WERI-Rb-1 (cell line): ENCODE measurements around the gene RGPD8.

Experiments
- DNase-seq: peaks from one replicate; pipeline ENCODE4 v3.0.0-alpha.2; 2020
- H3K27ac ChIP-seq: fragments of 250-450 bp; sonication (Bioruptor Pico); 2 replicates; pipeline ENCODE4 v1.5.1; 2020; ENCODE audit warnings: mild to moderate bottlenecking, moderate library complexity
- H3K27me3 ChIP-seq: fragments of 250-450 bp; sonication (Bioruptor Pico); 2 replicates; pipeline ENCODE4 v1.5.1; 2021; ENCODE audit warnings: mild to moderate bottlenecking, low read depth, moderate library complexity; ENCODE audit not compliant: insufficient read depth, severe bottlenecking
- H3K36me3 ChIP-seq: fragments of 250-450 bp; sonication (Bioruptor Pico); 2 replicates; pipeline ENCODE4 v1.5.1; 2020; ENCODE audit warnings: mild to moderate bottlenecking, moderate library complexity
- H3K4me3 ChIP-seq: 2 replicates; pipeline ENCODE4 v1.5.1; 2011; ENCODE audit warnings: low read depth, mild to moderate bottlenecking, control low read depth, low read length
- H3K9me3 ChIP-seq: fragments of 250-450 bp; sonication (Bioruptor Pico); 2 replicates; pipeline ENCODE4 v1.5.1; 2021; ENCODE audit warnings: mild to moderate bottlenecking, moderate library complexity; ENCODE audit not compliant: severe bottlenecking
- CTCF ChIP-seq: IDR thresholded peaks from 2 replicates; pipeline ENCODE4 v1.5.1; 2011; ENCODE audit warnings: low read depth, mild to moderate bottlenecking, control low read depth, inconsistent platforms, low read length

Gene RGPD8

GRCh38 chr2:112339986-112340385 lies 93.5 kb downstream of the RGPD8 start:
- no peaks in the 10 kb centered on the region for H3K9me3 ChIP-seq
- TF ChIP-seq CTCF, result no peak
- H3K36me3 ChIP-seq, result no peaks in the 10 kb centered on the region
- no peak overlapping the region for H3K4me3 ChIP-seq
- H3K27ac ChIP-seq, result no peak overlapping the region
- no peak for DNase-seq
- no peaks in the 10 kb centered on the region for H3K27me3 ChIP-seq

- TF ChIP-seq CTCF, result no peak
- Histone ChIP-seq H3K9me3 (no peaks in the 10 kb centered on the region), H3K27me3 (no peaks in the 10 kb centered on the region), H3K27ac (no peak overlapping the region), H3K36me3 (no peaks in the 10 kb centered on the region), H3K4me3 (no peak overlapping the region)
- no peak for DNase-seq
Observed at GRCh38 chr2:112335600-112335999, 97.8 kb downstream of the RGPD8 start.

GRCh38 chr2:112332123-112332696 lies 101.2 kb downstream of the RGPD8 start:
- DNase-seq, result no peak
- H3K27me3 ChIP-seq, result no peaks in the 10 kb centered on the region
- H3K36me3 ChIP-seq, result no peaks in the 10 kb centered on the region
- H3K4me3 ChIP-seq, result no peak overlapping the region
- no peak overlapping the region for H3K27ac ChIP-seq
- TF ChIP-seq CTCF, result no peak
- no peaks in the 10 kb centered on the region for H3K9me3 ChIP-seq

GRCh38 chr2:112322919-112323318 lies 110.5 kb downstream of the RGPD8 start:
- no peak for TF ChIP-seq CTCF
- Histone ChIP-seq H3K4me3 (no peak overlapping the region), H3K36me3 (no peaks in the 10 kb centered on the region), H3K27ac (no peak overlapping the region), H3K27me3 (no peaks in the 10 kb centered on the region), H3K9me3 (no peaks in the 10 kb centered on the region)
- no peak for DNase-seq

- no peaks in the 10 kb centered on the region for H3K36me3 ChIP-seq
- no peak overlapping the region for H3K4me3 ChIP-seq
- no peaks in the 10 kb centered on the region for H3K27me3 ChIP-seq
- no peak for TF ChIP-seq CTCF
- DNase-seq, result no peak
- no peaks in the 10 kb centered on the region for H3K9me3 ChIP-seq
- no peak overlapping the region for H3K27ac ChIP-seq
Observed at GRCh38 chr2:112321375-112322320, 111.8 kb downstream of the RGPD8 start.
